GM23338 (cell line): ENCODE results near the gene VWA2.

ENCODE experiments used
- EZH2phosphoT487 ChIP-seq: fragments of 200-600 bp; sonication (generic); IDR thresholded peaks from one replicate; pipeline ENCODE4 v1.8.1; 2018; ENCODE audit warnings: antibody characterized with exemption; ENCODE audit not compliant: unreplicated experiment
- POLR2AphosphoS5 ChIP-seq: IDR thresholded peaks from 2 replicates; pipeline ENCODE4 v1.6.1; 2016; ENCODE audit warnings: antibody characterized with exemption, low read depth

- TF ChIP-seq EZH2phosphoT487 (no peak), POLR2AphosphoS5 (no peak)
Observed at GRCh38 chr10:114208351-114208750, 30.7 kb upstream of the VWA2 start.
